ENCODE data around the gene MYO3B. TPM values are rescaled to one million over a fixed set of nuclear protein-coding genes. Genes with fewer than 3 reads are reported as not detected.
"Not testable (repeated sequence)": the region's sequence is repeated elsewhere in the genome, so short reads cannot be mapped to it uniquely, and the experiment has no call there.

The MYO3B gene
- total RNA-seq, 1 donor = under 0.01 TPM

- DNase-seq (ENCODE audit: low read depth in 2 of 3, low spot score in 2 of 3) = no peak
Observed at GRCh38 chr2:170582751-170583463, 405.0 kb downstream of the MYO3B start.

- no peak for DNase-seq (ENCODE audit: low read depth in 2 of 3, low spot score in 2 of 3)
Observed at GRCh38 chr2:170585067-170585466, 407.1 kb downstream of the MYO3B start.

- DNase-seq (ENCODE audit: low read depth in 2 of 3, low spot score in 2 of 3) = no peak
Observed at GRCh38 chr2:170586571-170587095, 408.7 kb downstream of the MYO3B start.

GRCh38 chr2:170587117-170587516 is 409.2 kb downstream of the MYO3B start:
- no peak for DNase-seq (ENCODE audit: low read depth in 2 of 3, low spot score in 2 of 3)

- DNase-seq (ENCODE audit: low read depth in 2 of 3, low spot score in 2 of 3) = no peak
Observed at GRCh38 chr2:170587922-170588321, 410.0 kb downstream of the MYO3B start.

- no peak for DNase-seq (ENCODE audit: low read depth in 2 of 3, low spot score in 2 of 3)
Observed at GRCh38 chr2:170588729-170589128, 410.8 kb downstream of the MYO3B start.

- no peak for DNase-seq (ENCODE audit: low read depth in 2 of 3, low spot score in 2 of 3)
Observed at GRCh38 chr2:170596576-170596975, 418.6 kb downstream of the MYO3B start.

- no peak for DNase-seq (ENCODE audit: low read depth in 2 of 3, low spot score in 2 of 3)
Observed at GRCh38 chr2:170598067-170598395, 420.1 kb downstream of the MYO3B start.

- no peak for DNase-seq (ENCODE audit: low read depth in 2 of 3, low spot score in 2 of 3)
Observed at GRCh38 chr2:170601489-170601888, 423.5 kb downstream of the MYO3B start.

GRCh38 chr2:170605862-170606261 is 427.9 kb downstream of the MYO3B start:
- no peak for DNase-seq (ENCODE audit: low read depth in 2 of 3, low spot score in 2 of 3)

- no peak for DNase-seq (ENCODE audit: low read depth in 2 of 3, low spot score in 2 of 3)
Observed at GRCh38 chr2:170607171-170607570, 429.2 kb downstream of the MYO3B start.

GRCh38 chr2:170610615-170611014 is 432.7 kb downstream of the MYO3B start:
- no peak for DNase-seq (ENCODE audit: low read depth in 2 of 3, low spot score in 2 of 3)

- not testable (repeated sequence) for DNase-seq (ENCODE audit: low read depth in 2 of 3, low spot score in 2 of 3)
Observed at GRCh38 chr2:170618948-170619347, 441.0 kb downstream of the MYO3B start.

- not testable (repeated sequence) for DNase-seq (ENCODE audit: low read depth in 2 of 3, low spot score in 2 of 3)
Observed at GRCh38 chr2:170635094-170635493, 457.1 kb downstream of the MYO3B start.

GRCh38 chr2:170639635-170640034 is 461.7 kb downstream of the MYO3B start:
- DNase-seq (ENCODE audit: low read depth in 2 of 3, low spot score in 2 of 3) = no peak

GRCh38 chr2:170641961-170642360 is 464.0 kb downstream of the MYO3B start:
- DNase-seq (ENCODE audit: low read depth in 2 of 3, low spot score in 2 of 3) = no peak

GRCh38 chr2:170643346-170643745 is 465.4 kb downstream of the MYO3B start:
- DNase-seq (ENCODE audit: low read depth in 2 of 3, low spot score in 2 of 3) = no peak

GRCh38 chr2:170647741-170648436 is 469.9 kb downstream of the MYO3B start:
- DNase-seq (ENCODE audit: low read depth in 2 of 3, low spot score in 2 of 3) = no peak

- DNase-seq (ENCODE audit: low read depth in 2 of 3, low spot score in 2 of 3) = peak in 1 of 3 donors; percentile 42
Observed at GRCh38 chr2:170651624-170652325, 473.8 kb downstream of the MYO3B start.

- DNase-seq (ENCODE audit: low read depth in 2 of 3, low spot score in 2 of 3) = no peak
Observed at GRCh38 chr2:170652637-170653417, 474.9 kb downstream of the MYO3B start.

GRCh38 chr2:170656669-170657068 is 478.7 kb downstream of the MYO3B start:
- no peak for DNase-seq (ENCODE audit: low read depth in 2 of 3, low spot score in 2 of 3)
